H1 (cell line): ENCODE results near the gene BGN.

Experiments used
- CBX8 ChIP-seq: fragments of 300-800, 300-1000 bp; sonication (generic); IDR thresholded peaks from 2 replicates; pipeline ENCODE4 v1.7.1; 2016; ENCODE audit warnings: low read depth, low read length, borderline replicate concordance
- CHD1 ChIP-seq: IDR thresholded peaks from 2 replicates; pipeline ENCODE4 v1.6.1; 2012; ENCODE audit warnings: low read depth, low read length, improper control_type of control experiment
- CHD2 ChIP-seq: IDR thresholded peaks from 2 replicates; pipeline ENCODE4 v1.6.1; 2012; ENCODE audit warnings: low read length, improper control_type of control experiment
- CREB1 ChIP-seq: IDR thresholded peaks from 2 replicates; pipeline ENCODE4 v1.6.1; 2012; ENCODE audit warnings: inconsistent platforms
- HDAC2 ChIP-seq, 2 experiments: fragments of 300-600 bp in 1 of 2; sonication (generic) in 1 of 2; IDR thresholded peaks; 2 replicates each; pipeline ENCODE4 v1.6.1; 2011 to 2012; ENCODE audit warnings: low read depth in 2 of 2, low read length in 2 of 2, mild to moderate bottlenecking in 2 of 2, moderate library complexity in 2 of 2, borderline replicate concordance in 1 of 2, inconsistent platforms in 1 of 2
- HDAC6 ChIP-seq: IDR thresholded peaks from one replicate; pipeline ENCODE4 v1.7.1; 2012; ENCODE audit warnings: low read depth, mild to moderate bottlenecking, inconsistent platforms, low read length, moderate library complexity
- JUN ChIP-seq: IDR thresholded peaks from 2 replicates; pipeline ENCODE4 v1.6.1; 2011; ENCODE audit warnings: low read depth, mild to moderate bottlenecking, improper control_type of control experiment, low read length
- JUND ChIP-seq: IDR thresholded peaks from 2 replicates; pipeline ENCODE4 v1.6.1; 2011; ENCODE audit warnings: mild to moderate bottlenecking, improper control_type of control experiment, low read length
- POLR2A ChIP-seq, 2 experiments: IDR thresholded peaks; 1 replicate in 1 of 2; 2 replicates in 1 of 2; pipeline ENCODE4 v1.6.1; 2011; ENCODE audit warnings: low read depth in 2 of 2, low read length in 2 of 2, mild to moderate bottlenecking in 2 of 2; ENCODE audit errors: control extremely low read depth in 1 of 2
- RAD21 ChIP-seq, 2 experiments: IDR thresholded peaks in 1 of 2; conservative IDR thresholded peaks in 1 of 2; 2 replicates each; pipeline ENCODE4 v1.6.1; 2011; ENCODE audit warnings: low read depth in 2 of 2, low read length in 2 of 2, improper control_type of control experiment in 1 of 2, inconsistent platforms in 1 of 2, mild to moderate bottlenecking in 1 of 2, moderate library complexity in 1 of 2
- TF ChIP-seq, protein P1 (sequence below), 3 experiments: IDR thresholded peaks; 1 replicate in 2 of 3; 2 replicates in 1 of 3; pipeline versions ENCODE4 v1.5.1 to v1.6.1; 2011; ENCODE audit warnings: low read length in 3 of 3, mild to moderate bottlenecking in 3 of 3, inconsistent platforms in 2 of 3, low read depth in 1 of 3, moderate library complexity in 1 of 3; ENCODE audit not compliant: insufficient read depth in 1 of 3; ENCODE audit errors: control extremely low read depth in 1 of 3

DNA sequence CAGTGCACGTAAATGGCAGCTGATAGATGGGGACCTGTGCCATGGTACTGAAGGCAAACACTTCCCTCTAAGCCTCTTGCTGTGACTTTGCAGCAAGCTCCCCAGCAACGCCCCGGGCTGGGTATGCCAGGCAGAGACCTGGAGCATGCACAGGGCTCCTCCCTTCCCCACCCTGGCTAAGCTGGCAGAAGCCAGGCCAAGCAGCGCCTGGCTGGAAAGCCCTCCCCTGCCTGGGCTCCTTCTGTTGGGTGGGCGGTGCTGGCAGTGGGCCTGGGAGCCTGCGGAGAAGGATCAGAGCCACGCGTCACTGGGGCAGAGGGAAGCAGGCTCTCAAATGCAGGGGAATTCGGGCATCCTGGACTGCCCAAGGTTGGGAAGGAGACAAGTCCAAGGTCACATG, 26.3 kb downstream of the BGN start:
- TF ChIP-seq CBX8 (no peak), RAD21 (IDR thresholded peaks at IDR 0.05 in 1 of 2, conservative IDR thresholded peaks at IDR 0.05 in 1 of 2; ENCODE audit: low read depth in 2 of 2, low read length in 2 of 2) (no peak), JUND (no peak), CHD1 (no peak), JUN (no peak), HDAC6 (no peak), CHD2 (no peak), POLR2A (IDR thresholded peaks at IDR 0.05; ENCODE audit: control extremely low read depth in 1 of 2, low read depth in 2 of 2, low read length in 2 of 2) (no peak), HDAC2 (IDR thresholded peaks at IDR 0.05; ENCODE audit: borderline replicate concordance in 1 of 2, low read depth in 2 of 2, low read length in 2 of 2) (no peak), CREB1 (no peak)
- TF ChIP-seq, protein P1, sequence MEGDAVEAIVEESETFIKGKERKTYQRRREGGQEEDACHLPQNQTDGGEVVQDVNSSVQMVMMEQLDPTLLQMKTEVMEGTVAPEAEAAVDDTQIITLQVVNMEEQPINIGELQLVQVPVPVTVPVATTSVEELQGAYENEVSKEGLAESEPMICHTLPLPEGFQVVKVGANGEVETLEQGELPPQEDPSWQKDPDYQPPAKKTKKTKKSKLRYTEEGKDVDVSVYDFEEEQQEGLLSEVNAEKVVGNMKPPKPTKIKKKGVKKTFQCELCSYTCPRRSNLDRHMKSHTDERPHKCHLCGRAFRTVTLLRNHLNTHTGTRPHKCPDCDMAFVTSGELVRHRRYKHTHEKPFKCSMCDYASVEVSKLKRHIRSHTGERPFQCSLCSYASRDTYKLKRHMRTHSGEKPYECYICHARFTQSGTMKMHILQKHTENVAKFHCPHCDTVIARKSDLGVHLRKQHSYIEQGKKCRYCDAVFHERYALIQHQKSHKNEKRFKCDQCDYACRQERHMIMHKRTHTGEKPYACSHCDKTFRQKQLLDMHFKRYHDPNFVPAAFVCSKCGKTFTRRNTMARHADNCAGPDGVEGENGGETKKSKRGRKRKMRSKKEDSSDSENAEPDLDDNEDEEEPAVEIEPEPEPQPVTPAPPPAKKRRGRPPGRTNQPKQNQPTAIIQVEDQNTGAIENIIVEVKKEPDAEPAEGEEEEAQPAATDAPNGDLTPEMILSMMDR (IDR thresholded peaks at IDR 0.05; ENCODE audit: control extremely low read depth in 1 of 3, insufficient read depth in 1 of 3, low read depth in 1 of 3, low read length in 3 of 3) = no peak
